Measurements from ENCODE around the gene JAG2.

GRCh38 chr14:105182296-105183020 is 13.9 kb upstream of the JAG2 start:
- TF ChIP-seq POLR2A (IDR thresholded peaks at IDR 0.05; ENCODE audit: low read depth) (no peak), CTCF (IDR thresholded peaks at IDR 0.05) (no peak)
